H1 (cell line): Measurements from ENCODE around the gene SLC23A1. TPM values are rescaled to one million over a fixed set of nuclear protein-coding genes. Genes with fewer than 3 reads are reported as not detected.

Experiments
- ATF2 ChIP-seq: IDR thresholded peaks from 2 replicates; pipeline ENCODE4 v1.6.1; 2012; ENCODE audit warnings: low read length, inconsistent platforms
- CTCF ChIP-seq, 3 experiments: IDR thresholded peaks; 1 replicate in 2 of 3; 2 replicates in 1 of 3; pipeline versions ENCODE4 v1.5.1 to v1.6.1; 2011; ENCODE audit warnings: low read length in 3 of 3, mild to moderate bottlenecking in 3 of 3, inconsistent platforms in 2 of 3, low read depth in 1 of 3, moderate library complexity in 1 of 3; ENCODE audit not compliant: insufficient read depth in 1 of 3; ENCODE audit errors: control extremely low read depth in 1 of 3
- POLR2A ChIP-seq, 2 experiments: IDR thresholded peaks; 1 replicate in 1 of 2; 2 replicates in 1 of 2; pipeline ENCODE4 v1.6.1; 2011; ENCODE audit warnings: low read depth in 2 of 2, low read length in 2 of 2, mild to moderate bottlenecking in 2 of 2; ENCODE audit errors: control extremely low read depth in 1 of 2
- SAP30 ChIP-seq: fragments of 300-600 bp; sonication (generic); IDR thresholded peaks from 2 replicates; pipeline ENCODE4 v1.7.1; 2012; ENCODE audit warnings: low read length, moderate library complexity, mild to moderate bottlenecking, inconsistent platforms; ENCODE audit not compliant: insufficient read depth, insufficient replicate concordance
- SP2 ChIP-seq: IDR thresholded peaks from 2 replicates; pipeline ENCODE4 v1.6.1; 2012; ENCODE audit warnings: mild to moderate bottlenecking, low read length, inconsistent platforms
- USF2 ChIP-seq: IDR thresholded peaks from 2 replicates; pipeline ENCODE4 v1.6.1; 2011; ENCODE audit warnings: low read length, improper control_type of control experiment
- polyA plus RNA-seq, 7 experiments: library from polyadenylated mRNA; depleted of rRNA in 3 of 7; stranded (reverse) in 5 of 7; unstranded in 2 of 7; fragments of >200 nt in 5 of 7; fragments of 200-250 nt in 2 of 7; gene quantifications; 1 replicate in 5 of 7; 2 replicates in 1 of 7; 4 replicates in 1 of 7; pipeline versions ENCODE4 v1.2.1 to v1.2.3, GENCODE V29; 2011 to 2013; ENCODE audit warnings: missing spikeins in 2 of 7, mixed read lengths in 2 of 7
- total RNA-seq: library from RNA; stranded (reverse); fragmentation: NEBNext Ultra II Directional; extraction: Animal tissue kit (Norgen Biotek cat#: 25700); gene quantifications from 2 replicates; pipeline ENCODE4 v1.2.1, GENCODE V29; 2021

The SLC23A1 gene
- total and polyA plus RNA-seq, 2 of the 8 experiments (the other 6 are each of a cell fraction or from before 2014, with no cell fraction given), result not detected

- peak in 2 of 3 experiments; percentile 88 to 94; a peak in 3 of 4 replicates for TF ChIP-seq CTCF (IDR thresholded peaks at IDR 0.05; ENCODE audit: control extremely low read depth in 1 of 3, insufficient read depth in 1 of 3, low read depth in 1 of 3, low read length in 3 of 3)
- TF ChIP-seq ATF2, result no peak
- no peak for TF ChIP-seq SP2
- TF ChIP-seq SAP30, result no peak
- TF ChIP-seq POLR2A (IDR thresholded peaks at IDR 0.05; ENCODE audit: control extremely low read depth in 1 of 2, low read depth in 2 of 2, low read length in 2 of 2), result no peak
- TF ChIP-seq USF2, result no peak
- TF ChIP-seq, all 59 proteins: peak for 5
These were observed 39.3 kb upstream of the SLC23A1 start (continued) for GRCh38 chr5:139422307-139422893.
